GM21737 (cell line): ENCODE measurements around the gene CNR2.
"Not testable (repeated sequence)": the region's sequence is repeated elsewhere in the genome, so short reads cannot be mapped to it uniquely, and the experiment has no call there.

ENCODE experiments used
- ATAC-seq: cut with Tn5 transposase; IDR thresholded peaks from one replicate; pipeline ENCODE4 v1.9.1; 2021; ENCODE audit warnings: mild to moderate bottlenecking, moderate library complexity; ENCODE audit not compliant: unreplicated experiment

CNR2 gene

GRCh38 chr1:23916209-23917131 lies 3.3 kb upstream of the CNR2 start:
- peak; percentile 51 for ATAC-seq

GRCh38 chr1:23915466-23915865 lies 2.3 kb upstream of the CNR2 start:
- ATAC-seq: no peak

GRCh38 chr1:23914921-23915320 lies 1.8 kb upstream of the CNR2 start:
- ATAC-seq: no peak

GRCh38 chr1:23911921-23912320 lies 1.2 kb downstream of the CNR2 start:
- no peak for ATAC-seq

GRCh38 chr1:23910553-23911246 lies 2.5 kb downstream of the CNR2 start:
- no peak for ATAC-seq

GRCh38 chr1:23910144-23910543 lies 3.0 kb downstream of the CNR2 start:
- no peak for ATAC-seq

- ATAC-seq: no peak
Measured at GRCh38 chr1:23909412-23909811, 3.8 kb downstream of the CNR2 start.

GRCh38 chr1:23908453-23909341 lies 4.5 kb downstream of the CNR2 start:
- ATAC-seq: peak; percentile 31

- no peak for ATAC-seq
Measured at GRCh38 chr1:23906731-23907130, 6.4 kb downstream of the CNR2 start.

GRCh38 chr1:23905461-23906025 lies 7.6 kb downstream of the CNR2 start:
- no peak for ATAC-seq

- peak; percentile 35 for ATAC-seq
Measured at GRCh38 chr1:23904748-23905357, 8.3 kb downstream of the CNR2 start.

GRCh38 chr1:23903754-23904153 lies 9.4 kb downstream of the CNR2 start:
- ATAC-seq: no peak

- no peak for ATAC-seq
Measured at GRCh38 chr1:23902321-23903278, 10.6 kb downstream of the CNR2 start.

GRCh38 chr1:23900017-23900416 lies 13.1 kb downstream of the CNR2 start:
- ATAC-seq: not testable (repeated sequence)

- ATAC-seq: no peak
Measured at GRCh38 chr1:23899070-23899469, 14.1 kb downstream of the CNR2 start.

- no peak for ATAC-seq
Measured at GRCh38 chr1:23897083-23897482, 16.1 kb downstream of the CNR2 start.

GRCh38 chr1:23896491-23896890 lies 16.7 kb downstream of the CNR2 start:
- ATAC-seq: no peak

GRCh38 chr1:23895993-23896392 lies 17.2 kb downstream of the CNR2 start:
- ATAC-seq: no peak

- no peak for ATAC-seq
Measured at GRCh38 chr1:23895082-23895481, 18.1 kb downstream of the CNR2 start.
